ENCODE measurements around the gene KCNIP4.

The KCNIP4 gene

GRCh38 chr4:21757248-21757647, 191.3 kb downstream of the KCNIP4 start:
- Histone ChIP-seq H3K4me3 (IDR thresholded peaks at IDR 0.05; ENCODE audit: insufficient read depth, low read depth, low read length) (no peak overlapping the region), H4K20me1 (ENCODE audit: insufficient read depth) (no peaks in the 10 kb centered on the region), H3K27me3 (ENCODE audit: insufficient read depth, low read depth) (no peaks in the 10 kb centered on the region), H2AFZ (ENCODE audit: low read depth) (no peak overlapping the region), H3K4me2 (no peak overlapping the region), H3K9ac (no peak overlapping the region), H3K79me2 (ENCODE audit: insufficient read depth, low read depth) (no peaks in the 10 kb centered on the region), H3K4me1 (ENCODE audit: low read depth, poor library complexity, severe bottlenecking) (no peaks in the 10 kb centered on the region), H3K36me3 (ENCODE audit: insufficient read depth) (no peaks in the 10 kb centered on the region), H3K27ac (no peak overlapping the region)
- TF ChIP-seq CTCF (conservative IDR thresholded peaks at IDR 0.05; ENCODE audit: low read depth, low read length), result no peak

- no peaks in the 10 kb centered on the region for H4K20me1 ChIP-seq (ENCODE audit: insufficient read depth)
- no peak for TF ChIP-seq CTCF (conservative IDR thresholded peaks at IDR 0.05; ENCODE audit: low read depth, low read length)
- H2AFZ ChIP-seq (ENCODE audit: low read depth), result no peak overlapping the region
- H3K79me2 ChIP-seq (ENCODE audit: insufficient read depth, low read depth), result no peaks in the 10 kb centered on the region
- no peaks in the 10 kb centered on the region for H3K27me3 ChIP-seq (ENCODE audit: insufficient read depth, low read depth)
- H3K4me1 ChIP-seq (ENCODE audit: low read depth, poor library complexity, severe bottlenecking), result no peaks in the 10 kb centered on the region
- no peak overlapping the region for H3K4me2 ChIP-seq
- H3K27ac ChIP-seq, result no peak overlapping the region
- no peak overlapping the region for H3K4me3 ChIP-seq (IDR thresholded peaks at IDR 0.05; ENCODE audit: insufficient read depth, low read depth, low read length)
- H3K9ac ChIP-seq, result no peak overlapping the region
- no peaks in the 10 kb centered on the region for H3K36me3 ChIP-seq (ENCODE audit: insufficient read depth)
Observed at GRCh38 chr4:21753084-21753760, 195.3 kb downstream of the KCNIP4 start.

DNA sequence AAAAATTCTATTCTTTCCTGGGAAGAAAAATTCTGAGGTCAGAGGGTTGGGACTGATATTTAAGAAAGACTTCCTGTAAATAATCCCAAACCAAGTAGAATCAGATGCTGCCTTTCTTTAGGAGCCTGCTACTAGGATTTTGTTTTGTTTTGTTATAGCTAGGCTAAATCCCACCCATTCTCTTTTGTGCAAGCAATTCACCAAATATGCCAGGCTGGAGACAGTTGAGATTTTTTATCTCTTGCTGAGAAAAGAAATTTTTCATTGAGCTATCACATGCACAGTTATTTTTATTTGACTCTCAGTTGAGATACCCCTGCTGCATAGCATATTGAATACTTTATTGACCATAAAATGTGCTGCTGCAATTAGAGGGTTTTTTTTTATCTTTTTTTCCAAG, 196.0 kb downstream of the KCNIP4 start:
- Histone ChIP-seq H3K36me3 (ENCODE audit: insufficient read depth) (no peaks in the 10 kb centered on the region), H3K9ac (no peak overlapping the region), H2AFZ (ENCODE audit: low read depth) (no peak overlapping the region)

DNA sequence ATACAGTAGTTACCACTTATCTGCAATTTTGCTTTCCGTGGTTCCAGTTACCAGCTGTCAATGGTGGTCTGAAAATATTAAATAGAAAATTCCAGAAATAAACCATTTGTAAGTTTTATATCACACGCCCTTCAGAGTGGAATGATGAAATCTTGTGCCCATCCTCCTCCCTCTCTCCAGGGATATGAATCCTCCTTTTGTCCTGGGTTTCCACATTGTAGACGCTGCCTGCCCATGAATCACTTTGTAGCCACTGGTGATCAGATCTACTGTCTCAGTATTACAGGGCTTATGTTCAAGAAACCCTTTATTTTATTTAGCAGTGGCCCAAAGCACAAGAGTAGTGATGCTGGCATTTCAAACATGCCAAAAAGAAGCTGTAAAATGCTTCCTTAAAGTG, 198.6 kb downstream of the KCNIP4 start:
- Histone ChIP-seq H3K27me3 (ENCODE audit: insufficient read depth, low read depth) (no peaks in the 10 kb centered on the region), H3K9ac (no peak overlapping the region), H3K4me3 (IDR thresholded peaks at IDR 0.05; ENCODE audit: insufficient read depth, low read depth, low read length) (no peak overlapping the region), H3K27ac (no peak overlapping the region), H4K20me1 (ENCODE audit: insufficient read depth) (no peaks in the 10 kb centered on the region), H3K4me2 (no peak overlapping the region), H3K4me1 (ENCODE audit: low read depth, poor library complexity, severe bottlenecking) (no peaks in the 10 kb centered on the region), H3K79me2 (ENCODE audit: insufficient read depth, low read depth) (no peaks in the 10 kb centered on the region), H2AFZ (ENCODE audit: low read depth) (no peak overlapping the region), H3K36me3 (ENCODE audit: insufficient read depth) (no peaks in the 10 kb centered on the region)
- TF ChIP-seq CTCF (conservative IDR thresholded peaks at IDR 0.05; ENCODE audit: low read depth, low read length), result no peak

More for the DNA sequence above, 196.0 kb downstream of the KCNIP4 start:
- Histone ChIP-seq H3K27ac (no peak overlapping the region), H3K4me3 (IDR thresholded peaks at IDR 0.05; ENCODE audit: insufficient read depth, low read depth, low read length) (no peak overlapping the region), H3K4me2 (no peak overlapping the region), H4K20me1 (ENCODE audit: insufficient read depth) (no peaks in the 10 kb centered on the region), H3K79me2 (ENCODE audit: insufficient read depth, low read depth) (no peaks in the 10 kb centered on the region), H3K27me3 (ENCODE audit: insufficient read depth, low read depth) (no peaks in the 10 kb centered on the region), H3K4me1 (ENCODE audit: low read depth, poor library complexity, severe bottlenecking) (no peaks in the 10 kb centered on the region)
- no peak for TF ChIP-seq CTCF (conservative IDR thresholded peaks at IDR 0.05; ENCODE audit: low read depth, low read length)

Measured in KMS-11 (cell line).